GM12892 (cell line): ENCODE results near the gene CD101.

Experiments used
- POLR2A ChIP-seq: IDR thresholded peaks from 2 replicates; pipeline ENCODE4 v1.6.1; 2011; ENCODE audit warnings: low read depth, low read length, control low read depth
- TAF1 ChIP-seq: IDR thresholded peaks from 2 replicates; pipeline ENCODE4 v1.6.1; 2011; ENCODE audit warnings: low read depth, mild to moderate bottlenecking, control low read depth, low read length, borderline replicate concordance

DNA sequence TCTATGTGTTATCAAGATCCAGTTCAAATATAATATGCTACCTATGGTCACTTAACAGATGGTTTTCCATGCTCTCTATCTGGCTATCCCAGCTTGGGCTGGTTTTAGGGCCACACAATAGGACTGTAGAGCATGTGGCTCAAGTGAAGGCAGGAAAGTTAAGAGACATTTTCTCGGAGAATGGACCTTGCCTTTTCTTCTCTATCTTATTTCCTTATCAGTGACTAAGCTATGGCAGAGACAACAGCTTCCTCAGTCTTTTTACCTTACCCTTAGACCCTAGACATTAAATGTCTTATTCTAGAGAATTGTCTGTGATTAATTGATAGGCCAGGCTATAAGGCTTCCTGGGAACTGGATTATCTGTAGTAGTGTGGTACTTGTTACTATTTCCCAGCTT is 28.1 kb downstream of the CD101 start:
- no peak for TF ChIP-seq TAF1
- no peak for TF ChIP-seq POLR2A
